HCT116 (cell line): ENCODE data around the gene NTSR1. TPM values are rescaled to one million over a fixed set of nuclear protein-coding genes. Genes with fewer than 3 reads are reported as not detected.

Experiments used
- ATAC-seq: fragments of 200-7000 bp; cut with Tn5 transposase; 2 replicates; pipeline ENCODE4 v1.9.1; 2020; ENCODE audit warnings: mild to moderate bottlenecking, moderate library complexity
- BruUV-seq: library from RNA; stranded (reverse); fragments of 400-500 nt; replicated peaks from 2 replicates; lab custom pipeline; 2021; lab: Mats Ljungman, UMichigan
- CTCF ChIA-PET: fragments of 300-600 bp; sonication (Branson Sonifier 250); formaldehyde crosslinking; loops from one replicate; lab custom pipeline; 2021; ENCODE audit warnings: antibody characterized with exemption; lab: Charles Lee
- POLR2A ChIA-PET: fragments of 300-600, 350-600 bp; sonication (Branson Sonifier 250); formaldehyde crosslinking; loops from one replicate; lab custom pipeline; 2021; ENCODE audit warnings: antibody characterized with exemption; lab: Charles Lee
- RAD21 ChIA-PET, 2 experiments: fragments of 300-600 bp; sonication (Branson Sonifier 250); formaldehyde crosslinking; loops; one replicate each; lab custom pipeline; 2023; ENCODE audit warnings: low total read pairs in 2 of 2; ENCODE audit not compliant: uncharacterized antibody in 2 of 2, unreplicated experiment in 2 of 2, low non-redundant PET in 1 of 2; lab: Charles Lee
- DNase-seq: peaks from one replicate; pipeline ENCODE4 v3.0.0-alpha.2; 2010; ENCODE audit warnings: low read depth, low spot score
- H2AFZ ChIP-seq: fragments of 200-600 bp; shearing (Covaris generic), sonication (generic); 2 replicates; pipeline ENCODE4 v1.6.1; 2017; ENCODE audit warnings: low read depth, mixed run types, mixed read lengths, antibody characterized with exemption, low read length; ENCODE audit not compliant: poor library complexity, severe bottlenecking
- H3K27ac ChIP-seq: 2 replicates; pipeline ENCODE4 v1.5.1; 2012; ENCODE audit warnings: low read depth, low read length
- H3K27me3 ChIP-seq: fragments of 200-600 bp; sonication (generic); 2 replicates; pipeline ENCODE4 v1.6.1; 2016; ENCODE audit warnings: mixed run types, low read length, mixed read lengths; ENCODE audit not compliant: insufficient read depth
- H3K36me3 ChIP-seq, 2 experiments: fragments of 200-500 bp in 1 of 2; fragments of 200-600 bp in 1 of 2; sonication (Bioruptor generic) in 1 of 2; sonication (generic) in 1 of 2; 2 replicates each; pipeline versions ENCODE4 v1.5.1 to v1.6.1; 2014 to 2016; ENCODE audit warnings: low read length in 2 of 2, inconsistent platforms in 1 of 2, mixed read lengths in 1 of 2, mixed run types in 1 of 2; ENCODE audit not compliant: insufficient read depth in 2 of 2, control insufficient read depth in 1 of 2
- H3K4me1 ChIP-seq, 2 experiments: fragments of 200-600 bp in 1 of 2; sonication (generic) in 1 of 2; 2 replicates each; pipeline versions ENCODE4 v1.5.1 to v1.6.1; 2012 to 2017; ENCODE audit warnings: low read length in 2 of 2, inconsistent platforms in 1 of 2, mild to moderate bottlenecking in 1 of 2, mixed read lengths in 1 of 2, mixed run types in 1 of 2, moderate library complexity in 1 of 2; ENCODE audit not compliant: insufficient read depth in 2 of 2, control insufficient read depth in 1 of 2
- H3K4me2 ChIP-seq: fragments of 200-600 bp; sonication (generic); 2 replicates; pipeline ENCODE4 v1.6.1; 2017; ENCODE audit warnings: mixed run types, low read length, mixed read lengths
- H3K4me3 ChIP-seq, 2 experiments: fragments of 200-600 bp in 1 of 2; sonication (generic) in 1 of 2; replicated peaks in 1 of 2; 2 replicates each; pipeline ENCODE4 v1.5.1; 2011 to 2016; ENCODE audit warnings: low read length in 2 of 2, control low read depth in 1 of 2, low read depth in 1 of 2, mild to moderate bottlenecking in 1 of 2, mixed read lengths in 1 of 2, mixed run types in 1 of 2
- H3K79me2 ChIP-seq: fragments of 200-600 bp; sonication (generic); 2 replicates; pipeline ENCODE4 v1.6.1; 2017; ENCODE audit warnings: mild to moderate bottlenecking, mixed run types, low read length, moderate library complexity, mixed read lengths; ENCODE audit not compliant: insufficient read depth
- H3K9ac ChIP-seq: fragments of 200-600 bp; sonication (generic); 2 replicates; pipeline ENCODE4 v1.6.1; 2016; ENCODE audit warnings: low read length, mixed read lengths
- H3K9me2 ChIP-seq: fragments of 200-600 bp; sonication (generic), shearing (Covaris generic); 2 replicates; pipeline ENCODE4 v1.6.1; 2017; ENCODE audit warnings: mixed run types, mild to moderate bottlenecking, moderate library complexity; ENCODE audit not compliant: insufficient read depth
- H3K9me3 ChIP-seq, 2 experiments: fragments of 200-500 bp in 1 of 2; fragments of 200-600 bp in 1 of 2; sonication (Bioruptor generic) in 1 of 2; sonication (generic) in 1 of 2; 2 replicates each; pipeline ENCODE4 v1.6.1; 2014 to 2017; ENCODE audit warnings: low read length in 2 of 2, mixed read lengths in 2 of 2, inconsistent platforms in 1 of 2, low read depth in 1 of 2, mild to moderate bottlenecking in 1 of 2, mixed run types in 1 of 2, moderate library complexity in 1 of 2; ENCODE audit not compliant: control insufficient read depth in 1 of 2, insufficient read depth in 1 of 2
- H4K20me1 ChIP-seq: fragments of 200-600 bp; sonication (generic), shearing (Covaris generic); 2 replicates; pipeline ENCODE4 v1.6.1; 2017; ENCODE audit warnings: mixed run types, mild to moderate bottlenecking, moderate library complexity; ENCODE audit not compliant: insufficient read depth
- CBX3 ChIP-seq: IDR thresholded peaks from 2 replicates; pipeline ENCODE4 v1.6.1; 2012; ENCODE audit warnings: low read depth
- CTCF ChIP-seq, 3 experiments: fragments of 200-600 bp in 1 of 3; sonication (generic) in 1 of 3; IDR thresholded peaks in 2 of 3; conservative IDR thresholded peaks in 1 of 3; 2 replicates each; pipeline ENCODE4 v1.5.1; 2012 to 2017; ENCODE audit warnings: low read depth in 2 of 3, low read length in 2 of 3, antibody characterized with exemption in 1 of 3, borderline replicate concordance in 1 of 3, control low read depth in 1 of 3, mild to moderate bottlenecking in 1 of 3, mixed read lengths in 1 of 3, mixed run types in 1 of 3, moderate library complexity in 1 of 3; ENCODE audit not compliant: insufficient read depth in 1 of 3
- EGR1 ChIP-seq: IDR thresholded peaks from 2 replicates; pipeline ENCODE4 v1.6.1; 2012; ENCODE audit warnings: low read depth
- ELF1 ChIP-seq: IDR thresholded peaks from 2 replicates; pipeline ENCODE4 v1.6.1; 2012; ENCODE audit warnings: low read depth, borderline replicate concordance
- POLR2A ChIP-seq: IDR thresholded peaks from 2 replicates; pipeline ENCODE4 v1.7.0; 2011; ENCODE audit warnings: borderline replicate concordance; ENCODE audit not compliant: insufficient read depth, insufficient read length; ENCODE audit errors: extremely low read depth
- POLR2AphosphoS5 ChIP-seq: IDR thresholded peaks from 2 replicates; pipeline ENCODE4 v1.6.1; 2011; ENCODE audit warnings: mild to moderate bottlenecking, low read depth, low read length, moderate library complexity
- SRF ChIP-seq: IDR thresholded peaks from 2 replicates; pipeline ENCODE4 v1.6.1; 2012; ENCODE audit warnings: low read depth
- YY1 ChIP-seq: IDR thresholded peaks from 2 replicates; pipeline ENCODE4 v1.6.1; 2011; ENCODE audit warnings: low read length, low read depth, moderate library complexity, mild to moderate bottlenecking; ENCODE audit not compliant: insufficient replicate concordance; ENCODE audit errors: extremely low read depth
- ZNF274 ChIP-seq: fragments of 200-500 bp; sonication (Bioruptor generic); IDR thresholded peaks from 2 replicates; pipeline ENCODE4 v1.6.1; 2014; ENCODE audit warnings: mild to moderate bottlenecking, low read depth, low read length, inconsistent platforms
- intact Hi-C: fragments of 100-400 bp; cut with micrococcal nuclease; formaldehyde crosslinking; loops from 2 replicates; pipeline ENCODE4 v1.10.0; 2022
- total RNA-seq: library from RNA; stranded (reverse); gene quantifications from one replicate; pipeline ENCODE4 v1.2.1, GENCODE V29; 2021; ENCODE audit not compliant: unreplicated experiment

NTSR1 gene
- total RNA-seq, 1 experiment from 2014 or later = 187 TPM

GRCh38 chr20:62702895-62703852 is 5.5 kb upstream of the NTSR1 start:
- H3K9ac ChIP-seq = peak overlapping the region; percentile 91

More at GRCh38 chr20:62702895-62703852, 5.5 kb upstream of the NTSR1 start:
- CTCF ChIA-PET = interaction anchor here (0.9 to 1.1 kb wide), 3 partner anchors 11 to 91 kb away, joined by 3 read pairs; no protein-coding TSS in a partner anchor
- Histone ChIP-seq H4K20me1 (no peaks in the 10 kb centered on the region), H3K4me1 (peaks cover 52 to 70% of the 10 kb centered on the region in 2 experiments), H3K4me2 (peak overlapping the region; percentile 75), H2AFZ (no peak overlapping the region), H3K27me3 (no peaks in the 10 kb centered on the region), H3K9me3 (no peaks in the 10 kb centered on the region), H3K4me3 (peak overlapping the region; percentile 28 to 36), H3K36me3 (no peaks in the 10 kb centered on the region), H3K79me2 (peaks cover 24% of the 10 kb centered on the region; the same call in 1 of the 2 replicates), H3K9me2 (no peaks in the 10 kb centered on the region), H3K27ac (peak overlapping the region; percentile 91)
- TF ChIP-seq CTCF (IDR thresholded peaks at IDR 0.05 in 2 of 3, conservative IDR thresholded peaks at IDR 0.05 in 1 of 3; ENCODE audit: borderline replicate concordance in 1 of 3, insufficient read depth in 1 of 3, low read depth in 2 of 3, low read length in 2 of 3) (peak in 2 of 3 experiments; percentile 36 to 38; a peak in 3 of 6 replicates), SRF (no peak), CBX3 (no peak), EGR1 (no peak), ZNF274 (no peak), POLR2AphosphoS5 (peak; percentile 38; the same call in 1 of the 2 replicates), YY1 (peak; percentile 43), POLR2A (no peak), ELF1 (no peak)
- ATAC-seq (peak; percentile 48), DNase-seq (peak; percentile 76)
- intact Hi-C loops = loop anchor here (1.0 kb wide), 1 partner anchor 88 kb away; no protein-coding TSS in a partner anchor
- POLR2A ChIA-PET = interaction anchor here (1.0 to 2.3 kb wide), 4 partner anchors 9 to 37 kb away, joined by 3 to 10 read pairs (median 6); no protein-coding TSS in a partner anchor
- RAD21 ChIA-PET = no interaction called here
- no TSS peak for BruUV-seq
